ENCODE results near the gene HIGD1A.

DNA sequence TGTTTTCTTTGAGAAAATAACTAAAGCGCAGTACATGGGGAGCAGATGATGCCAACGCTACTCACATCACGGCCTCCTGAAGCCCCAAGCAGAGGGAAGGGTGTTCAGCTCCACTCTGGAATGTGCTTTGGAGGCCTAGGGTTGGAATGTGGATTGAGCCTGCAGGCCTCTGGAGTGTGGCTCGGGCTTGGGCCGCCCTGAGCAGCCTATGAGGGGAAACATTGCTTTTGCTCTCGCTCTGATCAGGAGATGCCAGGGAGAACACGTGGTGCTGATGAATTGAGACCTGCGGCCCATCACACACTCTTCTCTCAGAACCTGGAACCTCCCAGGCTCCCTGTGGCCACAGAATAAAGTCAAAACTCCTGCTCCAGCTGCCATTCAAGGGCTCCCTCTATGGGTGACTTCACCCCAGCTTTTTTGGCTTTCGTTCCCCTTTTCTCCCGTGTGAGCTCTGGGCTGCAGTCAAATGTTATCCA lies 54.5 kb downstream of the HIGD1A start:
- TF ChIP-seq CTCF (IDR thresholded peaks at IDR 0.05) (peak in 1 of 6 experiments; percentile 22), POLR2A (IDR thresholded peaks at IDR 0.05) (no peak)

Measured in Peyer's patch (tissue), 4 donors.